H1 (cell line): ENCODE measurements around the gene STBD1. TPM values are rescaled to one million over a fixed set of nuclear protein-coding genes. Genes with fewer than 3 reads are reported as not detected.

Source experiments
- CTCF ChIA-PET: fragments of 300-600 bp; sonication (Branson Sonifier 250); formaldehyde crosslinking; loops from one replicate; lab custom pipeline; 2021; ENCODE audit not compliant: partially characterized antibody; lab: Charles Lee
- POLR2A ChIA-PET: fragments of 300-600 bp; sonication (Branson Sonifier 250); formaldehyde crosslinking; loops from one replicate; lab custom pipeline; 2021; ENCODE audit warnings: inconsistent platforms; ENCODE audit not compliant: partially characterized antibody; lab: Charles Lee
- DNase-seq, 2 experiments: peaks; one replicate each; pipeline versions ENCODE4 v3.0.0 to v3.0.0-alpha.2; 2010 to 2022; ENCODE audit warnings: low spot score in 2 of 2, low read depth in 1 of 2, mixed read lengths in 1 of 2
- FAIRE-seq: peaks from 2 replicates; lab custom pipeline; 2011; peaks lifted over from hg19 to GRCh38; lab: Jason Lieb, UNC
- H2AFZ ChIP-seq: 2 replicates; pipeline ENCODE4 v1.8.1; 2012; ENCODE audit warnings: low read length, inconsistent platforms
- H2AK5ac ChIP-seq: 2 replicates; pipeline ENCODE4 v1.6.1; 2013; ENCODE audit warnings: low read depth, low read length
- H2BK120ac ChIP-seq: replicated peaks from 2 replicates; pipeline ENCODE3; 2013; ENCODE audit warnings: low read depth, low read length, inconsistent platforms
- H2BK12ac ChIP-seq: 2 replicates; pipeline ENCODE4 v1.6.1; 2013; ENCODE audit warnings: low read depth, low read length
- H2BK15ac ChIP-seq: 2 replicates; pipeline ENCODE4 v1.6.1; 2013; ENCODE audit warnings: low read length
- H2BK20ac ChIP-seq: 2 replicates; pipeline ENCODE4 v1.6.1; 2013; ENCODE audit warnings: low read length
- H2BK5ac ChIP-seq: 2 replicates; pipeline ENCODE4 v1.6.1; 2013; ENCODE audit warnings: low read depth, low read length
- H3K14ac ChIP-seq: 2 replicates; pipeline ENCODE4 v1.6.1; 2013; ENCODE audit warnings: inconsistent platforms; ENCODE audit not compliant: insufficient read length
- H3K18ac ChIP-seq: 2 replicates; pipeline ENCODE4 v1.6.1; 2013; ENCODE audit warnings: low read length; ENCODE audit errors: extremely low read depth
- H3K23ac ChIP-seq: 2 replicates; pipeline ENCODE4 v1.6.1; 2013; ENCODE audit warnings: inconsistent platforms; ENCODE audit not compliant: insufficient read length
- H3K23me2 ChIP-seq: 2 replicates; pipeline ENCODE4 v1.6.1; 2013; ENCODE audit warnings: low read depth, low read length
- H3K27ac ChIP-seq: 2 replicates; pipeline ENCODE4 v1.6.1; 2011; ENCODE audit warnings: low read depth, low read length, inconsistent platforms
- H3K27me3 ChIP-seq, 4 experiments: replicated peaks in 1 of 4; 1 replicate in 1 of 4; 2 replicates in 3 of 4; pipeline versions ENCODE4 v1.6.1 to v1.8.1; 2011 to 2013; ENCODE audit warnings: low read length in 3 of 4, mild to moderate bottlenecking in 3 of 4, inconsistent platforms in 2 of 4, mixed read lengths in 2 of 4, moderate library complexity in 1 of 4; ENCODE audit not compliant: control insufficient read depth in 3 of 4, insufficient read depth in 3 of 4; ENCODE audit errors: extremely low read depth in 1 of 4
- H3K36me3 ChIP-seq, 4 experiments: 2 replicates each; pipeline versions ENCODE4 v1.6.1 to v1.8.1; 2011 to 2013; ENCODE audit warnings: mild to moderate bottlenecking in 4 of 4, low read length in 3 of 4, moderate library complexity in 2 of 4, control low read depth in 1 of 4, inconsistent platforms in 1 of 4; ENCODE audit not compliant: insufficient read depth in 4 of 4, control insufficient read depth in 2 of 4
- H3K4ac ChIP-seq: replicated peaks from 2 replicates; pipeline ENCODE3; 2013; ENCODE audit warnings: low read length, low read depth, mixed read lengths, inconsistent platforms; ENCODE audit not compliant: insufficient read length
- H3K4me1 ChIP-seq, 4 experiments: replicated peaks in 1 of 4; 1 replicate in 1 of 4; 2 replicates in 3 of 4; pipeline versions ENCODE4 v1.6.1 to v1.8.1; 2011 to 2013; ENCODE audit warnings: low read length in 3 of 4, inconsistent platforms in 2 of 4, mixed read lengths in 1 of 4; ENCODE audit not compliant: insufficient read depth in 4 of 4, control insufficient read depth in 3 of 4
- H3K4me2 ChIP-seq, 2 experiments: 2 replicates each; pipeline versions ENCODE4 v1.6.1 to v1.8.1; 2011 to 2013; ENCODE audit warnings: low read depth in 2 of 2, low read length in 2 of 2, control low read depth in 1 of 2, inconsistent platforms in 1 of 2, mild to moderate bottlenecking in 1 of 2; ENCODE audit not compliant: insufficient read depth in 1 of 2
- H3K4me3 ChIP-seq, 4 experiments: fragments of 200-600, 300-600 bp in 1 of 4; sonication (generic), shearing (Covaris generic), sonication (Bioruptor Twin) in 1 of 4; 2 replicates each; pipeline versions ENCODE4 v1.5.1 to v1.8.1; 2011 to 2016; ENCODE audit warnings: low read length in 4 of 4, low read depth in 3 of 4, control low read depth in 2 of 4, inconsistent platforms in 2 of 4, mild to moderate bottlenecking in 2 of 4, mixed read lengths in 1 of 4, moderate library complexity in 1 of 4; ENCODE audit not compliant: insufficient read depth in 2 of 4; ENCODE audit errors: extremely low read depth in 1 of 4
- H3K56ac ChIP-seq: replicated peaks from 2 replicates; pipeline ENCODE3; 2013; ENCODE audit warnings: low read depth, mild to moderate bottlenecking, mixed read lengths, low read length, inconsistent platforms; ENCODE audit not compliant: insufficient read length
- H3K79me1 ChIP-seq: 2 replicates; pipeline ENCODE4 v1.6.1; 2013; ENCODE audit warnings: low read depth, low read length, control low read depth
- H3K79me2 ChIP-seq, 2 experiments: 2 replicates each; pipeline versions ENCODE4 v1.6.1 to v1.8.1; 2012 to 2013; ENCODE audit warnings: low read length in 2 of 2, mild to moderate bottlenecking in 2 of 2, inconsistent platforms in 1 of 2; ENCODE audit not compliant: insufficient read depth in 2 of 2, control insufficient read depth in 1 of 2
- H3K9ac ChIP-seq, 4 experiments: replicated peaks in 1 of 4; 1 replicate in 1 of 4; 2 replicates in 3 of 4; pipeline versions ENCODE4 v1.6.1 to v1.8.1; 2011 to 2013; ENCODE audit warnings: low read depth in 3 of 4, low read length in 3 of 4, control low read depth in 2 of 4, mild to moderate bottlenecking in 2 of 4, moderate library complexity in 2 of 4, inconsistent platforms in 1 of 4; ENCODE audit errors: extremely low read depth in 1 of 4
- H3K9me3 ChIP-seq, 2 experiments: 2 replicates each; pipeline versions ENCODE4 v1.6.1 to v1.8.1; 2012 to 2013; ENCODE audit warnings: mild to moderate bottlenecking in 2 of 2, moderate library complexity in 2 of 2, control low read depth in 1 of 2, inconsistent platforms in 1 of 2, low read depth in 1 of 2, low read length in 1 of 2, mixed read lengths in 1 of 2; ENCODE audit not compliant: insufficient read depth in 2 of 2
- H4K20me1 ChIP-seq, 2 experiments: replicated peaks in 1 of 2; 2 replicates each; pipeline versions ENCODE3 to v1.8.1; 2011 to 2013; ENCODE audit warnings: inconsistent platforms in 2 of 2, low read length in 2 of 2, mild to moderate bottlenecking in 1 of 2; ENCODE audit not compliant: insufficient read depth in 2 of 2, control insufficient read depth in 1 of 2
- H4K5ac ChIP-seq: 2 replicates; pipeline ENCODE4 v1.6.1; 2013; ENCODE audit warnings: low read length, low read depth, mixed read lengths, inconsistent platforms; ENCODE audit not compliant: insufficient read length
- H4K8ac ChIP-seq: 2 replicates; pipeline ENCODE4 v1.8.0; 2013; ENCODE audit warnings: mild to moderate bottlenecking, moderate library complexity, low read length, inconsistent platforms; ENCODE audit not compliant: insufficient read depth; ENCODE audit errors: extremely low read depth
- H4K91ac ChIP-seq: replicated peaks from 2 replicates; pipeline ENCODE3; 2013; ENCODE audit warnings: low read length, mixed read lengths, inconsistent platforms; ENCODE audit not compliant: insufficient read length
- BRCA1 ChIP-seq: IDR thresholded peaks from 2 replicates; pipeline ENCODE4 v1.6.1; 2012; ENCODE audit warnings: low read depth, low read length, improper control_type of control experiment
- CBX8 ChIP-seq: fragments of 300-800, 300-1000 bp; sonication (generic); IDR thresholded peaks from 2 replicates; pipeline ENCODE4 v1.7.1; 2016; ENCODE audit warnings: low read depth, low read length, borderline replicate concordance
- EP300 ChIP-seq, 2 experiments: IDR thresholded peaks; 1 replicate in 1 of 2; 2 replicates in 1 of 2; pipeline ENCODE4 v1.6.1; 2011 to 2012; ENCODE audit warnings: low read depth in 2 of 2, low read length in 2 of 2, mild to moderate bottlenecking in 2 of 2, borderline replicate concordance in 1 of 2, inconsistent platforms in 1 of 2, moderate library complexity in 1 of 2
- KDM5A ChIP-seq: fragments of 200-600 bp; IDR thresholded peaks from 2 replicates; pipeline ENCODE4 v1.7.1; 2012; ENCODE audit warnings: mild to moderate bottlenecking, low read length, inconsistent platforms, mixed read lengths
- POLR2A ChIP-seq, 2 experiments: IDR thresholded peaks; 1 replicate in 1 of 2; 2 replicates in 1 of 2; pipeline ENCODE4 v1.6.1; 2011; ENCODE audit warnings: low read depth in 2 of 2, low read length in 2 of 2, mild to moderate bottlenecking in 2 of 2; ENCODE audit errors: control extremely low read depth in 1 of 2
- POLR2AphosphoS5 ChIP-seq: IDR thresholded peaks from 2 replicates; pipeline ENCODE4 v1.6.1; 2011; ENCODE audit warnings: low read depth, low read length
- POU5F1 ChIP-seq: IDR thresholded peaks from 2 replicates; pipeline ENCODE4 v1.6.1; 2011; ENCODE audit warnings: low read depth, mild to moderate bottlenecking, low read length, moderate library complexity
- RAD21 ChIP-seq, 2 experiments: IDR thresholded peaks in 1 of 2; conservative IDR thresholded peaks in 1 of 2; 2 replicates each; pipeline ENCODE4 v1.6.1; 2011; ENCODE audit warnings: low read depth in 2 of 2, low read length in 2 of 2, improper control_type of control experiment in 1 of 2, inconsistent platforms in 1 of 2, mild to moderate bottlenecking in 1 of 2, moderate library complexity in 1 of 2
- SIRT6 ChIP-seq: IDR thresholded peaks from one replicate; pipeline ENCODE4 v1.7.1; 2012; ENCODE audit warnings: low read length, inconsistent platforms
- SP1 ChIP-seq: IDR thresholded peaks from 2 replicates; pipeline ENCODE4 v1.6.1; 2011; ENCODE audit warnings: low read depth, low read length
- polyA plus RNA-seq, 7 experiments: library from polyadenylated mRNA; depleted of rRNA in 3 of 7; stranded (reverse) in 5 of 7; unstranded in 2 of 7; fragments of >200 nt in 5 of 7; fragments of 200-250 nt in 2 of 7; gene quantifications; 1 replicate in 5 of 7; 2 replicates in 1 of 7; 4 replicates in 1 of 7; pipeline versions ENCODE4 v1.2.1 to v1.2.3, GENCODE V29; 2011 to 2013; ENCODE audit warnings: missing spikeins in 2 of 7, mixed read lengths in 2 of 7
- total RNA-seq: library from RNA; stranded (reverse); fragmentation: NEBNext Ultra II Directional; extraction: Animal tissue kit (Norgen Biotek cat#: 25700); gene quantifications from 2 replicates; pipeline ENCODE4 v1.2.1, GENCODE V29; 2021
- TF ChIP-seq, protein P1 (sequence below): IDR thresholded peaks from 2 replicates; pipeline ENCODE4 v1.6.1; 2012; ENCODE audit warnings: inconsistent platforms

Gene STBD1
- total and polyA plus RNA-seq, 2 of the 8 experiments (the other 6 are each of a cell fraction or from before 2014, with no cell fraction given): 0.45 to 1.7 TPM

DNA sequence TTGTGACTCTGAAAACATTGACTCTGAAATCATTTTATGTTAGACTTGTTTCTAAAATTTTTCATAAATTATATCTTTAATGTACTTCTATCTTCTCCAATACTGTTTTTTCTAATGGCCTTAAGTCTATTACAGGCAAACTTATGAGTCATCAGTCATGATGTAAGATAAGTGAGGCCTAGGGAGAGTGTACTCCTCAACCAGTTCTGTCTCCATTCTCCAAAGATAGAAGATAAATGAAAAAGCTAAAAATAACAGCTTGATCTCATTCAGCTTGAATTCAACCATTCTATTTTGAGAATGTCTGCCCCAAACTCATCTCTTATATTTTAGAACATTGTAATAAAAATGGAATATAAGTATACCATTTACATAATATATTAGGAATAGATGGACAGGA is 34.5 kb downstream of the STBD1 start:
- H3K14ac ChIP-seq: no peak overlapping the region
- no peak overlapping the region for H2BK120ac ChIP-seq
- H4K20me1 ChIP-seq: no peaks in the 10 kb centered on the region
- no peak overlapping the region for H3K56ac ChIP-seq
- H4K91ac ChIP-seq: no peak overlapping the region
- H3K23me2 ChIP-seq: no peaks in the 10 kb centered on the region
- no peak overlapping the region for H3K4me2 ChIP-seq
- no peak overlapping the region for H3K4me3 ChIP-seq
- H2BK20ac ChIP-seq: no peak overlapping the region
- no peaks in the 10 kb centered on the region for H3K79me2 ChIP-seq
- no peak overlapping the region for H3K18ac ChIP-seq
- no peak overlapping the region for H3K23ac ChIP-seq
- H2BK5ac ChIP-seq: no peak overlapping the region
- no peaks in the 10 kb centered on the region for H3K9me3 ChIP-seq
- no peaks in the 10 kb centered on the region for H3K79me1 ChIP-seq
- ChIA-PET CTCF (interaction anchor here (1.7 to 2.5 kb wide), 3 partner anchors 22 to 161 kb away, joined by 3 to 11 read pairs (median 9); no protein-coding TSS in a partner anchor), POLR2A (no interaction called here)
- no peaks in the 10 kb centered on the region for H3K27me3 ChIP-seq
- no peak overlapping the region for H2AK5ac ChIP-seq
- no peak for DNase-seq
- H3K9ac ChIP-seq: no peak overlapping the region
- no peak overlapping the region for H2BK15ac ChIP-seq
- H4K5ac ChIP-seq: no peak overlapping the region
- no peak overlapping the region for H3K27ac ChIP-seq
- H3K4me1 ChIP-seq: no peaks in the 10 kb centered on the region
- H2BK12ac ChIP-seq: no peak overlapping the region
- FAIRE-seq: no peak
- H3K4ac ChIP-seq: no peak overlapping the region
- no peaks in the 10 kb centered on the region for H3K36me3 ChIP-seq
- no peak overlapping the region for H2AFZ ChIP-seq
- H4K8ac ChIP-seq: no peak overlapping the region
- TF ChIP-seq BRCA1: no peak
- TF ChIP-seq EP300 (IDR thresholded peaks at IDR 0.05; ENCODE audit: borderline replicate concordance in 1 of 2, low read depth in 2 of 2, low read length in 2 of 2): no peak
- TF ChIP-seq RAD21 (IDR thresholded peaks at IDR 0.05 in 1 of 2, conservative IDR thresholded peaks at IDR 0.05 in 1 of 2; ENCODE audit: low read depth in 2 of 2, low read length in 2 of 2): no peak
- no peak for TF ChIP-seq SIRT6
- no peak for TF ChIP-seq POU5F1
- TF ChIP-seq CBX8: no peak
- TF ChIP-seq POLR2AphosphoS5: no peak
- TF ChIP-seq POLR2A (IDR thresholded peaks at IDR 0.05; ENCODE audit: control extremely low read depth in 1 of 2, low read depth in 2 of 2, low read length in 2 of 2): no peak
- TF ChIP-seq, protein P1, sequence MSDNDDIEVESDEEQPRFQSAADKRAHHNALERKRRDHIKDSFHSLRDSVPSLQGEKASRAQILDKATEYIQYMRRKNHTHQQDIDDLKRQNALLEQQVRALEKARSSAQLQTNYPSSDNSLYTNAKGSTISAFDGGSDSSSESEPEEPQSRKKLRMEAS: no peak
- no peak for TF ChIP-seq KDM5A
- TF ChIP-seq SP1: no peak
